HL-60 (cell line): ENCODE measurements around the gene FOXK2.
A peak's percentile ranks its signal among the peaks of the same experiment; 100 is the strongest.
"Not testable (repeated sequence)": the region's sequence is repeated elsewhere in the genome, so short reads cannot be mapped to it uniquely, and the experiment has no call there.

Source experiments
- DNase-seq, 2 experiments: peaks; one replicate each; pipeline ENCODE4 v3.0.0-alpha.2; 2010 to 2020; ENCODE audit warnings: low read depth in 1 of 2, low spot score in 1 of 2
- H3K27ac ChIP-seq: fragments of 250-450 bp; sonication (Bioruptor Pico); replicated peaks from 2 replicates; pipeline ENCODE4 v1.5.1; 2020; ENCODE audit warnings: mild to moderate bottlenecking, moderate library complexity
- H3K27me3 ChIP-seq: fragments of 250-450 bp; sonication (Bioruptor Pico); 2 replicates; pipeline ENCODE4 v1.5.1; 2021; ENCODE audit warnings: mild to moderate bottlenecking, moderate library complexity; ENCODE audit not compliant: insufficient read depth, poor library complexity, severe bottlenecking
- H3K4me3 ChIP-seq: replicated peaks from 2 replicates; pipeline ENCODE4 v1.5.1; 2011; ENCODE audit warnings: mild to moderate bottlenecking, control low read depth, low read length; ENCODE audit not compliant: insufficient read depth
- CTCF ChIP-seq: IDR thresholded peaks from one replicate; pipeline ENCODE4 v1.5.1; 2011; ENCODE audit warnings: low read length, control low read depth, inconsistent platforms; ENCODE audit not compliant: insufficient read depth
- GABPA ChIP-seq: IDR thresholded peaks from 2 replicates; pipeline ENCODE4 v1.6.1; 2012; ENCODE audit warnings: low read depth
- POLR2AphosphoS5 ChIP-seq: IDR thresholded peaks from 2 replicates; pipeline ENCODE4 v1.6.1; 2012; ENCODE audit warnings: low read depth
- REST ChIP-seq: IDR thresholded peaks from 2 replicates; pipeline ENCODE4 v1.6.1; 2012; ENCODE audit warnings: low read depth; ENCODE audit not compliant: insufficient replicate concordance
- SPI1 ChIP-seq: IDR thresholded peaks from 2 replicates; pipeline ENCODE4 v1.6.1; 2012; ENCODE audit warnings: low read depth, mild to moderate bottlenecking, borderline replicate concordance

Gene FOXK2

GRCh38 chr17:82563318-82563717 is 43.8 kb downstream of the FOXK2 start:
- no peak overlapping the region for H3K27ac ChIP-seq
- TF ChIP-seq CTCF (no peak), GABPA (no peak), SPI1 (no peak), POLR2AphosphoS5 (no peak), REST (no peak)
- no peak overlapping the region for H3K4me3 ChIP-seq
- no peaks in the 10 kb centered on the region for H3K27me3 ChIP-seq
- DNase-seq, result no peak

- DNase-seq, H3K27ac ChIP-seq, H3K4me3 ChIP-seq, H3K27me3 ChIP-seq: not testable (repeated sequence)
Measured at GRCh38 chr17:82563745-82564144, 44.2 kb downstream of the FOXK2 start.

GRCh38 chr17:82564241-82564640 is 44.7 kb downstream of the FOXK2 start:
- TF ChIP-seq SPI1 (no peak), POLR2AphosphoS5 (no peak), CTCF (no peak), REST (no peak), GABPA (no peak)
- Histone ChIP-seq H3K27me3 (no peaks in the 10 kb centered on the region), H3K27ac (no peak overlapping the region), H3K4me3 (no peak overlapping the region)
- DNase-seq, result no peak

GRCh38 chr17:82565551-82565950 is 46.0 kb downstream of the FOXK2 start:
- no peak overlapping the region for H3K4me3 ChIP-seq
- no peak for TF ChIP-seq REST
- no peak for TF ChIP-seq GABPA
- no peak for TF ChIP-seq POLR2AphosphoS5
- TF ChIP-seq CTCF, result no peak
- TF ChIP-seq SPI1, result peak; percentile 57
- H3K27me3 ChIP-seq, result no peaks in the 10 kb centered on the region
- H3K27ac ChIP-seq, result peak overlapping the region; percentile 20; the same call in 1 of the 2 replicates
- DNase-seq, result no peak
